Measurements from ENCODE around the gene DUSP7. TPM values are rescaled to one million over a fixed set of nuclear protein-coding genes. Genes with fewer than 3 reads are reported as not detected.

Gene DUSP7
- total RNA-seq, 1 donor from 2014 or later, result 2.4 TPM

GRCh38 chr3:52013802-52014598 is 42.4 kb downstream of the DUSP7 start:
- Histone ChIP-seq H3K79me2 (ENCODE audit: low read depth) (no peaks in the 10 kb centered on the region), H3K9me3 (ENCODE audit: low read depth) (no peaks in the 10 kb centered on the region), H3K4me3 (no peak overlapping the region), H3F3A (ENCODE audit: low read depth) (no peaks in the 10 kb centered on the region), H4K20me1 (ENCODE audit: low read depth) (no peaks in the 10 kb centered on the region), H3K4me1 (peaks cover 10% of the 10 kb centered on the region), H3K4me2 (no peak overlapping the region), H3K27ac (no peak overlapping the region), H3K27me3 (no peaks in the 10 kb centered on the region), H3K36me3 (no peaks in the 10 kb centered on the region), H2AFZ (replicated peaks) (peak overlapping the region; percentile 58), H3K9ac (no peak overlapping the region)
- Mint-ChIP-seq H3K27me3 (ENCODE audit: insufficient read depth, low read depth) (peaks cover 16% of the 10 kb centered on the region), H3K9me3 (peaks cover 2% of the 10 kb centered on the region), H3K4me1 (peaks cover 5% of the 10 kb centered on the region), H3K27ac (peak overlapping the region; percentile 25), H3K4me3 (no peak overlapping the region), H3K36me3 (no peaks in the 10 kb centered on the region)
- DNase-seq (ENCODE audit: low spot score), result no peak
- TF ChIP-seq CTCF (IDR thresholded peaks at IDR 0.05) (no peak), EZH2phosphoT487 (IDR thresholded peaks at IDR 0.05) (no peak), EZH2 (IDR thresholded peaks at IDR 0.05) (no peak)

- Histone ChIP-seq H3K27me3 (no peaks in the 10 kb centered on the region), H3K9me3 (ENCODE audit: low read depth) (no peaks in the 10 kb centered on the region), H4K20me1 (ENCODE audit: low read depth) (no peaks in the 10 kb centered on the region), H3K36me3 (no peaks in the 10 kb centered on the region), H3K27ac (no peak overlapping the region), H3K4me2 (no peak overlapping the region), H3K79me2 (ENCODE audit: low read depth) (no peaks in the 10 kb centered on the region), H3F3A (ENCODE audit: low read depth) (no peaks in the 10 kb centered on the region), H3K9ac (no peak overlapping the region), H2AFZ (replicated peaks) (no peak overlapping the region), H3K4me1 (peaks cover 10% of the 10 kb centered on the region), H3K4me3 (no peak overlapping the region)
- Mint-ChIP-seq H3K4me1 (peaks cover 5% of the 10 kb centered on the region), H3K36me3 (no peaks in the 10 kb centered on the region), H3K4me3 (no peak overlapping the region), H3K9me3 (peaks cover 2% of the 10 kb centered on the region), H3K27ac (peak overlapping the region; percentile 81), H3K27me3 (ENCODE audit: insufficient read depth, low read depth) (peaks cover 16% of the 10 kb centered on the region)
- no peak for TF ChIP-seq EZH2phosphoT487 (IDR thresholded peaks at IDR 0.05)
- no peak for TF ChIP-seq EZH2 (IDR thresholded peaks at IDR 0.05)
- TF ChIP-seq CTCF (IDR thresholded peaks at IDR 0.05), result no peak
- DNase-seq (ENCODE audit: low spot score), result no peak
Observed at GRCh38 chr3:52012699-52013098, 43.7 kb downstream of the DUSP7 start.

- Histone ChIP-seq H3K4me2 (no peak overlapping the region), H3K27ac (no peak overlapping the region), H3K9ac (no peak overlapping the region), H3K4me3 (no peak overlapping the region), H3F3A (ENCODE audit: low read depth) (peaks cover 5% of the 10 kb centered on the region), H3K4me1 (peaks cover 12% of the 10 kb centered on the region), H3K79me2 (ENCODE audit: low read depth) (no peaks in the 10 kb centered on the region), H4K20me1 (ENCODE audit: low read depth) (no peaks in the 10 kb centered on the region), H3K27me3 (no peaks in the 10 kb centered on the region), H3K9me3 (ENCODE audit: low read depth) (no peaks in the 10 kb centered on the region), H3K36me3 (no peaks in the 10 kb centered on the region), H2AFZ (replicated peaks) (no peak overlapping the region)
- H3K27ac Mint-ChIP-seq, result no peak overlapping the region
- H3K4me1 Mint-ChIP-seq, result peaks cover 22% of the 10 kb centered on the region
- H3K4me3 Mint-ChIP-seq, result no peak overlapping the region
- H3K27me3 Mint-ChIP-seq (ENCODE audit: insufficient read depth, low read depth), result peaks cover 11% of the 10 kb centered on the region
- peaks cover 2% of the 10 kb centered on the region for H3K9me3 Mint-ChIP-seq
- no peak for DNase-seq (ENCODE audit: low spot score)
- TF ChIP-seq CTCF (IDR thresholded peaks at IDR 0.05), result no peak
- TF ChIP-seq EZH2phosphoT487 (IDR thresholded peaks at IDR 0.05), result no peak
- TF ChIP-seq EZH2 (IDR thresholded peaks at IDR 0.05), result no peak
- no peaks in the 10 kb centered on the region for H3K36me3 Mint-ChIP-seq
Observed at GRCh38 chr3:52010431-52010830, 45.9 kb downstream of the DUSP7 start.
